Measurements from ENCODE around the gene ARHGAP25. TPM values are rescaled to one million over a fixed set of nuclear protein-coding genes. Genes with fewer than 3 reads are reported as not detected.

The ARHGAP25 gene
- total RNA-seq, 4 donors from 2014 or later: 3.1 to 11.4 (median 6.6) TPM

DNA sequence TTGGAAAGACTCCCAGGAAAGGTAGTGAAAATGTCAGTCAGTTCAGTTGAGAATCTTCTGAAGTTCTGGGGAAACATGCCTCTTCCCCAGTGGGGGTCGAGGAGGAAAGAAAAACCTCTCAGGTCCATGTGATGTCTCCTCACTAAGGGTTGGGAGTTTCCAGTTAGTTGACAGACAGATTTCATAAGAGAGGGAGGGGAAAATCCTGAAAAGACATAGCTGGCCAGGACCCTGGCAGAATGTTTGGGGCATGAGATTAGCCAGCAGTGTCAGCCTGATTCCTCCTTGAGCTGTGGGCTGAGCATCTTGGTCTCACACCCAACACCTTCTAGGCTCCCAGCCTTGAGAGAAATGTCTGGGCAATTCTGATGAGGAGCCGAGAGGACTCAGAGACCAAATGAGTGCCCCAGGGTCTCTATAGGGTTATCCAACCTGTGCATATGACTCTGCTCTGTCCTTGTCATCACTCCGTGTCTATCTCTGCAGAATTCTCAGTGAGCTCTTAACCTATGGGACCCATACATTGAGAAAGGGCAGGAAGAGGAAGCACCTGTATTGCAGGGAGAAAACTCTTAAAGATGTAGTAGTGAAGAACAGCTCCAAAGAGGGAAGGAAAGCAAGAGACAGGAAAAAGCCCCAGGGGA lies 122.7 kb downstream of the ARHGAP25 start:
- TF ChIP-seq POLR2A (IDR thresholded peaks at IDR 0.05): no peak
- TF ChIP-seq CTCF (IDR thresholded peaks at IDR 0.05): no peak
- Histone ChIP-seq H3K36me3 (no peaks in the 10 kb centered on the region), H3K27me3 (no peaks in the 10 kb centered on the region), H3K9me3 (no peaks in the 10 kb centered on the region), H3K4me3 (no peak overlapping the region), H3K4me1 (no peaks in the 10 kb centered on the region), H3K27ac (no peak overlapping the region)
- DNase-seq: no peak
- intact Hi-C loops (cut with DNase I; ENCODE audit: low total_unique reads): no loop called here

DNA sequence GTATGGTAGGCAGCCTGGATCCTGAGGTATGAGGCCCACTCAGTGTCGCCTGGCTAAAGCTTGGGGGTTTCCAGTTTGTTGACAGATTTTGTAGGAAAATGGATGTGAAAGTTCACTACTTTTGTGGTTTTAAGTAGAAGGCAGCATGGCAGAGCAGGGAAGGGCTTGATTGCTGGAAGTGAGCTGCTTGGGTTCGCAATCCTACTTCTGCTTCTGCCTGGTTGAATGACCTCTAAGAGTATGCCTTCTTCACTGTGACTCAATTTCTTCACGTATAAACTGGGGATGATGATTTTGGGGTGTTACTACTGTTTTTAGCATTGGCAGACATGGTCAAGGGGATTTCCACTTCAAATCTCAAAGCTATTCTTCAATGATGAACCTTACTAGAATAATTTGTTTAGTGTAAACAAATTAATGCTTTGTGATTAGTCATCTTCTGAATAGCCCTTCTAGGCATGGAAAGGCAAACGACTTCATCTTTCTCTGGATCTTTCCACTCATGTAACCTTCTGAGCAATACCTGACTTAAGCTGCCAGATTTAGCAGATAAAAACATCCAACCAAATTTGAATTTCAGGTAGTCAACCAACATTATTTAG lies 123.3 kb downstream of the ARHGAP25 start:
- Histone ChIP-seq H3K9me3 (no peaks in the 10 kb centered on the region), H3K4me3 (no peak overlapping the region), H3K4me1 (no peaks in the 10 kb centered on the region), H3K36me3 (no peaks in the 10 kb centered on the region), H3K27me3 (no peaks in the 10 kb centered on the region), H3K27ac (no peak overlapping the region)
- TF ChIP-seq POLR2A (IDR thresholded peaks at IDR 0.05) (no peak), CTCF (IDR thresholded peaks at IDR 0.05) (no peak)
- no peak for DNase-seq
- intact Hi-C loops (cut with DNase I; ENCODE audit: low total_unique reads): no loop called here

GRCh38 chr2:68860111-68860510 lies 125.5 kb downstream of the ARHGAP25 start:
- no peaks in the 10 kb centered on the region for H3K36me3 ChIP-seq
- intact Hi-C loops (cut with DNase I; ENCODE audit: low total_unique reads): no loop called here
- DNase-seq: no peak

GRCh38 chr2:68861330-68861729 lies 126.7 kb downstream of the ARHGAP25 start:
- no peaks in the 10 kb centered on the region for H3K36me3 ChIP-seq
- no peak for DNase-seq
- H3K4me3 ChIP-seq: no peak overlapping the region
- H3K4me1 ChIP-seq: no peaks in the 10 kb centered on the region
- no peaks in the 10 kb centered on the region for H3K27me3 ChIP-seq
- no peaks in the 10 kb centered on the region for H3K9me3 ChIP-seq
- TF ChIP-seq CTCF (IDR thresholded peaks at IDR 0.05) (no peak), POLR2A (IDR thresholded peaks at IDR 0.05) (no peak)
- intact Hi-C loops (cut with DNase I; ENCODE audit: low total_unique reads): no loop called here
- no peak overlapping the region for H3K27ac ChIP-seq

More at GRCh38 chr2:68860111-68860510, 125.5 kb downstream of the ARHGAP25 start:
- H3K4me3 ChIP-seq: no peak overlapping the region
- no peaks in the 10 kb centered on the region for H3K4me1 ChIP-seq
- H3K27me3 ChIP-seq: no peaks in the 10 kb centered on the region
- H3K9me3 ChIP-seq: no peaks in the 10 kb centered on the region
- H3K27ac ChIP-seq: no peak overlapping the region
- TF ChIP-seq POLR2A (IDR thresholded peaks at IDR 0.05): no peak
- TF ChIP-seq CTCF (IDR thresholded peaks at IDR 0.05): no peak

- intact Hi-C loops (cut with DNase I; ENCODE audit: low total_unique reads): no loop called here
- no peak overlapping the region for H3K27ac ChIP-seq
- no peak overlapping the region for H3K4me3 ChIP-seq
- TF ChIP-seq POLR2A (IDR thresholded peaks at IDR 0.05): no peak
- no peak for TF ChIP-seq CTCF (IDR thresholded peaks at IDR 0.05)
- no peaks in the 10 kb centered on the region for H3K36me3 ChIP-seq
- no peak for DNase-seq
- no peaks in the 10 kb centered on the region for H3K27me3 ChIP-seq
- H3K9me3 ChIP-seq: no peaks in the 10 kb centered on the region
- no peaks in the 10 kb centered on the region for H3K4me1 ChIP-seq
These were observed 128.3 kb downstream of the ARHGAP25 start for GRCh38 chr2:68862889-68863288.
